H1 (cell line): ENCODE results near the gene NOC4L. TPM values are rescaled to one million over a fixed set of nuclear protein-coding genes. Genes with fewer than 3 reads are reported as not detected.

Experiments
- CEBPB ChIP-seq: IDR thresholded peaks from 2 replicates; pipeline ENCODE4 v1.6.1; 2012; ENCODE audit warnings: low read depth, low read length
- CREB1 ChIP-seq: IDR thresholded peaks from 2 replicates; pipeline ENCODE4 v1.6.1; 2012; ENCODE audit warnings: inconsistent platforms
- CTBP2 ChIP-seq: IDR thresholded peaks from 2 replicates; pipeline ENCODE4 v1.7.0; 2011; ENCODE audit warnings: borderline replicate concordance, mild to moderate bottlenecking, moderate library complexity, mixed read lengths, low read length; ENCODE audit not compliant: insufficient read depth, insufficient read length
- GABPA ChIP-seq: IDR thresholded peaks from 2 replicates; pipeline ENCODE4 v1.6.1; 2011; ENCODE audit warnings: mild to moderate bottlenecking, low read length, moderate library complexity, borderline replicate concordance; ENCODE audit not compliant: insufficient read depth
- RAD21 ChIP-seq, 2 experiments: IDR thresholded peaks in 1 of 2; conservative IDR thresholded peaks in 1 of 2; 2 replicates each; pipeline ENCODE4 v1.6.1; 2011; ENCODE audit warnings: low read depth in 2 of 2, low read length in 2 of 2, improper control_type of control experiment in 1 of 2, inconsistent platforms in 1 of 2, mild to moderate bottlenecking in 1 of 2, moderate library complexity in 1 of 2
- RXRA ChIP-seq: IDR thresholded peaks from 2 replicates; pipeline ENCODE4 v1.6.1; 2011; ENCODE audit warnings: low read depth, mild to moderate bottlenecking, low read length, moderate library complexity; ENCODE audit not compliant: insufficient read depth
- polyA plus RNA-seq, 7 experiments: library from polyadenylated mRNA; depleted of rRNA in 3 of 7; stranded (reverse) in 5 of 7; unstranded in 2 of 7; fragments of >200 nt in 5 of 7; fragments of 200-250 nt in 2 of 7; gene quantifications; 1 replicate in 5 of 7; 2 replicates in 1 of 7; 4 replicates in 1 of 7; pipeline versions ENCODE4 v1.2.1 to v1.2.3, GENCODE V29; 2011 to 2013; ENCODE audit warnings: missing spikeins in 2 of 7, mixed read lengths in 2 of 7
- total RNA-seq: library from RNA; stranded (reverse); fragmentation: NEBNext Ultra II Directional; extraction: Animal tissue kit (Norgen Biotek cat#: 25700); gene quantifications from 2 replicates; pipeline ENCODE4 v1.2.1, GENCODE V29; 2021
- TF ChIP-seq, protein P1 (sequence below): fragments of 300-600 bp; sonication (generic); IDR thresholded peaks from 2 replicates; pipeline ENCODE4 v1.7.1; 2012; ENCODE audit warnings: low read length, moderate library complexity, mild to moderate bottlenecking, inconsistent platforms; ENCODE audit not compliant: insufficient replicate concordance
- TF ChIP-seq, protein P2 (sequence below): IDR thresholded peaks from 2 replicates; pipeline ENCODE4 v1.6.1; 2011; ENCODE audit warnings: low read depth, mild to moderate bottlenecking, low read length; ENCODE audit not compliant: insufficient read depth

Gene NOC4L
- total and polyA plus RNA-seq, 2 of the 8 experiments (the other 6 are each of a cell fraction or from before 2014, with no cell fraction given) = 26.8 to 40.3 TPM

- TF ChIP-seq, protein P1, sequence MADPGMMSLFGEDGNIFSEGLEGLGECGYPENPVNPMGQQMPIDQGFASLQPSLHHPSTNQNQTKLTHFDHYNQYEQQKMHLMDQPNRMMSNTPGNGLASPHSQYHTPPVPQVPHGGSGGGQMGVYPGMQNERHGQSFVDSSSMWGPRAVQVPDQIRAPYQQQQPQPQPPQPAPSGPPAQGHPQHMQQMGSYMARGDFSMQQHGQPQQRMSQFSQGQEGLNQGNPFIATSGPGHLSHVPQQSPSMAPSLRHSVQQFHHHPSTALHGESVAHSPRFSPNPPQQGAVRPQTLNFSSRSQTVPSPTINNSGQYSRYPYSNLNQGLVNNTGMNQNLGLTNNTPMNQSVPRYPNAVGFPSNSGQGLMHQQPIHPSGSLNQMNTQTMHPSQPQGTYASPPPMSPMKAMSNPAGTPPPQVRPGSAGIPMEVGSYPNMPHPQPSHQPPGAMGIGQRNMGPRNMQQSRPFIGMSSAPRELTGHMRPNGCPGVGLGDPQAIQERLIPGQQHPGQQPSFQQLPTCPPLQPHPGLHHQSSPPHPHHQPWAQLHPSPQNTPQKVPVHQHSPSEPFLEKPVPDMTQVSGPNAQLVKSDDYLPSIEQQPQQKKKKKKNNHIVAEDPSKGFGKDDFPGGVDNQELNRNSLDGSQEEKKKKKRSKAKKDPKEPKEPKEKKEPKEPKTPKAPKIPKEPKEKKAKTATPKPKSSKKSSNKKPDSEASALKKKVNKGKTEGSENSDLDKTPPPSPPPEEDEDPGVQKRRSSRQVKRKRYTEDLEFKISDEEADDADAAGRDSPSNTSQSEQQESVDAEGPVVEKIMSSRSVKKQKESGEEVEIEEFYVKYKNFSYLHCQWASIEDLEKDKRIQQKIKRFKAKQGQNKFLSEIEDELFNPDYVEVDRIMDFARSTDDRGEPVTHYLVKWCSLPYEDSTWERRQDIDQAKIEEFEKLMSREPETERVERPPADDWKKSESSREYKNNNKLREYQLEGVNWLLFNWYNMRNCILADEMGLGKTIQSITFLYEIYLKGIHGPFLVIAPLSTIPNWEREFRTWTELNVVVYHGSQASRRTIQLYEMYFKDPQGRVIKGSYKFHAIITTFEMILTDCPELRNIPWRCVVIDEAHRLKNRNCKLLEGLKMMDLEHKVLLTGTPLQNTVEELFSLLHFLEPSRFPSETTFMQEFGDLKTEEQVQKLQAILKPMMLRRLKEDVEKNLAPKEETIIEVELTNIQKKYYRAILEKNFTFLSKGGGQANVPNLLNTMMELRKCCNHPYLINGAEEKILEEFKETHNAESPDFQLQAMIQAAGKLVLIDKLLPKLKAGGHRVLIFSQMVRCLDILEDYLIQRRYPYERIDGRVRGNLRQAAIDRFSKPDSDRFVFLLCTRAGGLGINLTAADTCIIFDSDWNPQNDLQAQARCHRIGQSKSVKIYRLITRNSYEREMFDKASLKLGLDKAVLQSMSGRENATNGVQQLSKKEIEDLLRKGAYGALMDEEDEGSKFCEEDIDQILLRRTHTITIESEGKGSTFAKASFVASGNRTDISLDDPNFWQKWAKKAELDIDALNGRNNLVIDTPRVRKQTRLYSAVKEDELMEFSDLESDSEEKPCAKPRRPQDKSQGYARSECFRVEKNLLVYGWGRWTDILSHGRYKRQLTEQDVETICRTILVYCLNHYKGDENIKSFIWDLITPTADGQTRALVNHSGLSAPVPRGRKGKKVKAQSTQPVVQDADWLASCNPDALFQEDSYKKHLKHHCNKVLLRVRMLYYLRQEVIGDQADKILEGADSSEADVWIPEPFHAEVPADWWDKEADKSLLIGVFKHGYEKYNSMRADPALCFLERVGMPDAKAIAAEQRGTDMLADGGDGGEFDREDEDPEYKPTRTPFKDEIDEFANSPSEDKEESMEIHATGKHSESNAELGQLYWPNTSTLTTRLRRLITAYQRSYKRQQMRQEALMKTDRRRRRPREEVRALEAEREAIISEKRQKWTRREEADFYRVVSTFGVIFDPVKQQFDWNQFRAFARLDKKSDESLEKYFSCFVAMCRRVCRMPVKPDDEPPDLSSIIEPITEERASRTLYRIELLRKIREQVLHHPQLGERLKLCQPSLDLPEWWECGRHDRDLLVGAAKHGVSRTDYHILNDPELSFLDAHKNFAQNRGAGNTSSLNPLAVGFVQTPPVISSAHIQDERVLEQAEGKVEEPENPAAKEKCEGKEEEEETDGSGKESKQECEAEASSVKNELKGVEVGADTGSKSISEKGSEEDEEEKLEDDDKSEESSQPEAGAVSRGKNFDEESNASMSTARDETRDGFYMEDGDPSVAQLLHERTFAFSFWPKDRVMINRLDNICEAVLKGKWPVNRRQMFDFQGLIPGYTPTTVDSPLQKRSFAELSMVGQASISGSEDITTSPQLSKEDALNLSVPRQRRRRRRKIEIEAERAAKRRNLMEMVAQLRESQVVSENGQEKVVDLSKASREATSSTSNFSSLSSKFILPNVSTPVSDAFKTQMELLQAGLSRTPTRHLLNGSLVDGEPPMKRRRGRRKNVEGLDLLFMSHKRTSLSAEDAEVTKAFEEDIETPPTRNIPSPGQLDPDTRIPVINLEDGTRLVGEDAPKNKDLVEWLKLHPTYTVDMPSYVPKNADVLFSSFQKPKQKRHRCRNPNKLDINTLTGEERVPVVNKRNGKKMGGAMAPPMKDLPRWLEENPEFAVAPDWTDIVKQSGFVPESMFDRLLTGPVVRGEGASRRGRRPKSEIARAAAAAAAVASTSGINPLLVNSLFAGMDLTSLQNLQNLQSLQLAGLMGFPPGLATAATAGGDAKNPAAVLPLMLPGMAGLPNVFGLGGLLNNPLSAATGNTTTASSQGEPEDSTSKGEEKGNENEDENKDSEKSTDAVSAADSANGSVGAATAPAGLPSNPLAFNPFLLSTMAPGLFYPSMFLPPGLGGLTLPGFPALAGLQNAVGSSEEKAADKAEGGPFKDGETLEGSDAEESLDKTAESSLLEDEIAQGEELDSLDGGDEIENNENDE = no peak
- TF ChIP-seq CREB1 (no peak), CEBPB (no peak), GABPA (no peak), RAD21 (IDR thresholded peaks at IDR 0.05 in 1 of 2, conservative IDR thresholded peaks at IDR 0.05 in 1 of 2; ENCODE audit: low read depth in 2 of 2, low read length in 2 of 2) (no peak), RXRA (no peak), CTBP2 (no peak)
- TF ChIP-seq, protein P2, sequence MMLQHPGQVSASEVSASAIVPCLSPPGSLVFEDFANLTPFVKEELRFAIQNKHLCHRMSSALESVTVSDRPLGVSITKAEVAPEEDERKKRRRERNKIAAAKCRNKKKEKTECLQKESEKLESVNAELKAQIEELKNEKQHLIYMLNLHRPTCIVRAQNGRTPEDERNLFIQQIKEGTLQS = no peak
Observed at GRCh38 chr12:132147423-132148367, 3.4 kb downstream of the NOC4L start (continued).
